ENCODE measurements around the gene BLVRA. TPM values are rescaled to one million over a fixed set of nuclear protein-coding genes. Genes with fewer than 3 reads are reported as not detected.
A peak's percentile ranks its signal among the peaks of the same experiment; 100 is the strongest.
"Not testable (repeated sequence)": the region's sequence is repeated elsewhere in the genome, so short reads cannot be mapped to it uniquely, and the experiment has no call there.

BLVRA gene, protein sequence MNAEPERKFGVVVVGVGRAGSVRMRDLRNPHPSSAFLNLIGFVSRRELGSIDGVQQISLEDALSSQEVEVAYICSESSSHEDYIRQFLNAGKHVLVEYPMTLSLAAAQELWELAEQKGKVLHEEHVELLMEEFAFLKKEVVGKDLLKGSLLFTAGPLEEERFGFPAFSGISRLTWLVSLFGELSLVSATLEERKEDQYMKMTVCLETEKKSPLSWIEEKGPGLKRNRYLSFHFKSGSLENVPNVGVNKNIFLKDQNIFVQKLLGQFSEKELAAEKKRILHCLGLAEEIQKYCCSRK
- total RNA-seq, result 10 to 100 TPM; 16.0 to 31.2 TPM

DNA sequence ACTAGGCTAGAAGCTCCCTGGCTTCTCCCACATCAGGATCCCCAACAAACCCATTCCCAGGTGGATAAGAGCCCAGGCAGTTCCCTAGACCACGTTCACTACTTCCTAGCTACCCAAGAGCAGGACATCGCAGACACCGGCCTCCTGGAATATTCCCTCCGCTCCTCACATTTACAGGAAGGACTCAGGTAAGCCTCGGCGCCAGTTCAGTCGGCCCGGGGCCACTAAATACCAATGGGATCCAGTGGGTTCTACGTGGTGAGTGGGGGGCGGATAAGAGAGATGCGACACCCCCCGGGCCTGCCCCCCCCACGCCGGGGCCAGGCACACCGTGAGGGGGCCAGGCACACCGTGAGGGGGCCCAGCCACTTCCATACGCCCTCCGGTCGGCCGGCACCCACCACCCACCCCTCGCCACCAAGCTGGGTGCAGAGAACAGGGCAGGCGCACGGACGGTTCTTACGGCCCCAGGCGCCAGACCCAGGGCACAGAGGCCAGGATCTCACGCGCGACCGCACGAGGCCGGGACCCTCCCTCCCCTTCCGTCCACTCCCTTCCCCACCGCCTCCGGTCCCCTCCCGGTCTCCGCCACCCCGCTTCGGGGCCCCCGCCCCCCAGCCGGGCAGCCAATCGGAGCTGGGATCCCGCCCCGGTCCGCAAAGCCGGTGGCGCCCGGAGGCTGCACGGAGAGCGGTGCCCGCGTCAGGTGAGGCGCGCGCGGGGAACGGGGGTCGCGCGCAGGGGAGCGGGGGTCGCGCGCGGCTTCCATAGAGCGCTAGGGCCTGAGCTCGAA, at the start of gene BLVRA:
Gene BLVRA, plus strand, starts transcription at position 652 of the 793 bp plus-strand sequence. CDS start 12,479 bp downstream, outside the sequence.
- DNase-seq (peak; percentile 73), ATAC-seq (peak; percentile 70)
- H3K9me3 Mint-ChIP-seq (ENCODE audit: low read depth), result no peaks in the 10 kb centered on the region
- H3K36me3 Mint-ChIP-seq (ENCODE audit: low read depth), result no peaks in the 10 kb centered on the region
- peaks cover 16% of the 10 kb centered on the region for H3K27me3 Mint-ChIP-seq
- POLR2A ChIA-PET, result interaction anchor here (1.2 kb wide), 2 partner anchors 22 to 176 kb away, joined by 5 to 6 read pairs; partner anchors contain the start of gene STK17A
- H3K4me1 Mint-ChIP-seq, result peaks cover 42% of the 10 kb centered on the region
- peak within 1 kb of the TSS; percentile 53 for H3K27ac Mint-ChIP-seq
- peak within 1 kb of the TSS; percentile 74 for H3K4me3 Mint-ChIP-seq
- intact Hi-C loops (cut with DNase I, micrococcal nuclease), result loop anchor here in 1 of 2 experiments (1.0 kb wide), 2 partner anchors 29 to 76 kb away; partner anchors contain the start of gene COA1
- CTCF ChIA-PET, result interaction anchor here (1.5 to 3.8 kb wide), 2 partner anchors 11 to 79 kb away, joined by 4 to 15 read pairs; no protein-coding TSS in a partner anchor

DNA sequence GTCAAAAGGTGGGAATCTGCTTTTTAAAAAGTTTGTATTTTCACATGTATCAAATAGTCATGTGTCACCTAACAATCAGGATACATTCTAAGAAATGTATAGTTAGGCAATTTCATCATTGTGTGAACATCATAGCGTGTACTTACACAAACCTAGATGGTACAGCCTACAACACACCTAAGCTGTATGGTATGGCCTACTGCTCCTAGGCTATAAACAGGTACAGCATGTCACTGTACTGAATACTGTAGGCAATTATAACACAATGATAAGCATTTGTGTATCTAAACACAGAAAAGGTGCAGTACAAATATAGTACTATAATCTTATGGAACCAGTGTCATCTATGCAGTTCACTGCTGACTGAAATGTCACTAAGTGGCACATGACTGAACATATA, 47.0 kb upstream of the BLVRA start:
- Mint-ChIP-seq H3K4me3 (no peak overlapping the region), H3K27me3 (no peaks in the 10 kb centered on the region), H3K4me1 (peaks cover 15% of the 10 kb centered on the region), H3K9me3 (ENCODE audit: low read depth) (no peaks in the 10 kb centered on the region), H3K27ac (no peak overlapping the region), H3K36me3 (ENCODE audit: low read depth) (peaks cover 25% of the 10 kb centered on the region)
- POLR2A ChIA-PET, result no interaction called here
- intact Hi-C loops (cut with DNase I, micrococcal nuclease), result no loop called here
- CTCF ChIA-PET, result interaction anchor here (1.4 to 1.7 kb wide), 2 partner anchors 11 to 129 kb away, joined by 6 to 7 read pairs; partner anchors contain the start of gene STK17A
- no peak for ATAC-seq
- no peak for DNase-seq

DNA sequence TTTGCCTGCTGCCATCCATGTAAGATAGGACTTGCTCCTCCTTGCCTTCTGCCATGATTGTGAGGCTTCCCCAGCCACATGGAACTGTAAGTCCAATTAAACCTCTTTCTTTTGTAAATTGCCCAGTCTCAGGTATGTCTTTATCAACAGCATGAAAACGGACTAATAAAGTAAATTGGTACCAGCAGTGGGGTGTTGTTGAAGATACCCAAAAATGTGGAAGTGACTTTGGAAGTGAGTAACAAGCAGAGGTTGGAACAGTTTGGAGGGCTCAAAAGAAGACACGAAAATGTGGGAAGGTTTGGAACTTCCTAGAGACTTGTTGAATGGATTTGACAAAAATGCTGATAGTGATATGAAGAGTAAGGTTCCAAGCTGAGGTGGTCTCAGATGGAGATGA, 42.5 kb upstream of the BLVRA start:
- H3K4me1 Mint-ChIP-seq, result peaks cover 36% of the 10 kb centered on the region
- intact Hi-C loops (cut with DNase I, micrococcal nuclease); H3K9me3 Mint-ChIP-seq (ENCODE audit: low read depth); H3K27ac Mint-ChIP-seq; H3K27me3 Mint-ChIP-seq; DNase-seq; H3K4me3 Mint-ChIP-seq; ATAC-seq; POLR2A ChIA-PET: not testable (repeated sequence)
- H3K36me3 Mint-ChIP-seq (ENCODE audit: low read depth), result peaks cover 20% of the 10 kb centered on the region
- CTCF ChIA-PET, result interaction anchor here (1.4 kb wide), 1 partner anchor 133 kb away, joined by 7 read pairs; the partner anchor contains the start of gene STK17A

DNA sequence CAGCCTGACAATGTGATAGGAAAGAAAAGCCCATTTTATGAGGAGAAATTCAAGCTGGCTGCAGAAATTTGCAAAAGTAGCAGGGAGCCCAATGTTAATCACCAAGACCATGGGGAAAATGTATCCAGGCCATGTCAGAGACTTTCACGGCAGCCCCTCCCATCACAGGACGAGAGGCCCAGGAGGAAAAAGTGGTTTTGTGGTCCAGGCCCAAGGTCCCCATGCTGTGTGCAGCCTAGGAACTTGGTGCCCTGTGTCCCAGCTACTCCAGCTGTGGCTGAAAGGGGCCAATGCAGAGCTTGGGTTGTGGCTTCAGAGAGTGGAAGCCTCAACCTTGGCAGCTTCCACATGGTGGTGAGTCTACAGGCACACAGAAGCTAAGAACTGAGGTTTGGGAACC, 41.9 kb upstream of the BLVRA start:
- Mint-ChIP-seq H3K9me3 (ENCODE audit: low read depth) (no peaks in the 10 kb centered on the region), H3K27me3 (no peaks in the 10 kb centered on the region), H3K36me3 (ENCODE audit: low read depth) (peaks cover 20% of the 10 kb centered on the region), H3K4me3 (no peak overlapping the region), H3K4me1 (peaks cover 39% of the 10 kb centered on the region), H3K27ac (no peak overlapping the region)
- POLR2A ChIA-PET, result no interaction called here
- CTCF ChIA-PET, result interaction anchor here (0.6 to 1.4 kb wide), 4 partner anchors 16 to 198 kb away, joined by 3 to 7 read pairs (median 5); partner anchors contain the start of gene STK17A
- ATAC-seq (no peak), DNase-seq (no peak)
- intact Hi-C loops (cut with DNase I, micrococcal nuclease), result no loop called here

DNA sequence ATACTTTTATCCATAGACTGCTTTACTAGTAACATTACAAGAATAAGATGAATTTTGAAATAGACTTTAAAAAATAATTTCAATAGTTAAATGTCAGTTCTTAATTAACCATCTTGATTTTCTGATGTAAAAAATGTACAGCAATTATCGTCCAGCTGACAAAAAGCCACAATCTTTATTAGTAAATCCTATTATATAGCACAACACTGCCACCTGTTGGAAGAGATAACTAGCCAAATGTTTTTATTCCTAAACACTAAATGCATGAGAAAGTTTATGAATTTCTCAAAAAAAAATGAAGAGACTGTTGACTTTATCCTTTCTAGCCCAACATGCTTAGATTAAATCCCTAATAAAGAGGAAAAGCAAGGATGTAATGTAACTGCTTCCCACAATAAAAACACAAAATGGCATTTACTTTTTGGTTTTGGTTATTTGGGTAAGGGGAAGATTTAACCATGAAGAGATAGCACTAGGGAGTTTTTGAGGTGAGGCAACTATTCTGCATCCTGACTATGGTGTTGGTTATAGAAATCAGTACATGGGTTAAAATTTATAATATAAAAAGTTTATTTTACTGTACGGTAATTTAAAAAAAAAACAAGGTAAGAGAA, 37.2 kb upstream of the BLVRA start:
- Mint-ChIP-seq H3K4me1 (peaks cover 41% of the 10 kb centered on the region), H3K27ac (peak overlapping the region; percentile 52), H3K27me3 (no peaks in the 10 kb centered on the region), H3K4me3 (no peak overlapping the region), H3K36me3 (ENCODE audit: low read depth) (peaks cover 9% of the 10 kb centered on the region), H3K9me3 (ENCODE audit: low read depth) (no peaks in the 10 kb centered on the region)
- ChIA-PET POLR2A (interaction anchor here (0.7 to 1.3 kb wide), 2 partner anchors 91 to 149 kb away, joined by 3 read pairs; no protein-coding TSS in a partner anchor), CTCF (interaction anchor here (0.8 to 6.1 kb wide), 20 partner anchors 9 to 169 kb away, joined by 3 to 125 read pairs (median 5); partner anchors contain the start of gene STK17A)
- intact Hi-C loops (cut with DNase I, micrococcal nuclease), result loop anchor here (1.0 to 10.0 kb wide), 4 partner anchors 20 to 786 kb away; partner anchors contain the start of genes MRPL32 (in 1 of the 2) and PSMA2 (in 1 of the 2)
- ATAC-seq, result no peak
- no peak for DNase-seq

DNA sequence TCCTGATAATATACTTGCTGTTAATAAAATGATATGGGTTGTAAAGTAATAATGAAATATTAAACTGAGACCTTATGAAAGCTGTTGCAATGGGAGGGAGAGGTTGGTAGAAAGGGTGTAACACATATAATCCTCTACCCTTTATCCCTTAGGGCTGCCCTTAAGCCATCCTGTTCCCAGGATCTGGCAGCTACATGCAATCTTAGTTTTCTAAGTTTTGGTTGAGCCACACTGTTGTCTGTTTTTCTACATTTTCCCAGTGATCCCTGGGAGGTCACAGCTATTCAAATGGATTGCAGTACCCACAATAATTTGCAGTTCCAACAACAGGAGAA, 35.5 kb upstream of the BLVRA start:
- Mint-ChIP-seq H3K36me3 (ENCODE audit: low read depth) (peaks cover 15% of the 10 kb centered on the region), H3K4me3 (no peak overlapping the region), H3K9me3 (ENCODE audit: low read depth) (no peaks in the 10 kb centered on the region), H3K27ac (no peak overlapping the region), H3K27me3 (no peaks in the 10 kb centered on the region), H3K4me1 (peaks cover 45% of the 10 kb centered on the region)
- ChIA-PET POLR2A (interaction anchor here (1.3 kb wide), 1 partner anchor 151 kb away, joined by 3 read pairs; no protein-coding TSS in a partner anchor), CTCF (interaction anchor here (0.7 to 6.1 kb wide), 10 partner anchors 10 to 141 kb away, joined by 3 to 125 read pairs (median 6); partner anchors contain the start of gene STK17A)
- ATAC-seq, result no peak
- DNase-seq, result no peak
- intact Hi-C loops (cut with DNase I, micrococcal nuclease), result loop anchor here in 1 of 2 experiments (10.0 kb wide), 2 partner anchors 418 to 788 kb away; partner anchors contain the start of genes MRPL32 and PSMA2

DNA sequence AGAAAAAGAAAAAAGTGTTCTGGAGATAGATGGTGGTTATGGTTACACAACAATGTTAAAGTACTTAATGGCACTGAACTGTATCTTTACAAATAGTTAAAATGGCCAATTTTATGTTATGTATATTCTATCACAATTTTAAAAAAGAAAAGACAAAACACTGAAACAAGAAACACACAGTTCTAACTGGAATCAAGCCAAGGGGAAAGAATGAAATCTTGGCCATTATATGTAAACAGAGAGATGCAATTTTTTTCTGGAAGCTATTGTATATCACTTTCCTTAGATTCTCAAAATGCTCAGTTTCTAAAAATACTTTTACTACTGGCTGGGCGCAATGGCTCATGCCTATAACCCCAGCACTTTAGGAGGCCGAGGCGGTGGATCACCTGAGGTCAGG, 33.2 kb upstream of the BLVRA start:
- Mint-ChIP-seq H3K4me1 (peaks cover 48% of the 10 kb centered on the region), H3K4me3 (no peak overlapping the region), H3K36me3 (ENCODE audit: low read depth) (peaks cover 19% of the 10 kb centered on the region), H3K27ac (no peak overlapping the region), H3K9me3 (ENCODE audit: low read depth) (no peaks in the 10 kb centered on the region), H3K27me3 (no peaks in the 10 kb centered on the region)
- ATAC-seq (no peak), DNase-seq (no peak)
- intact Hi-C loops (cut with DNase I, micrococcal nuclease), result loop anchor here in 1 of 2 experiments (10.0 kb wide), 2 partner anchors 420 to 790 kb away; partner anchors contain the start of genes MRPL32 and PSMA2
- ChIA-PET CTCF (interaction anchor here (0.6 to 1.5 kb wide), 4 partner anchors 26 to 392 kb away, joined by 3 to 4 read pairs (median 3); partner anchors contain the start of gene STK17A), POLR2A (interaction anchor here (0.7 kb wide), 1 partner anchor 143 kb away, joined by 3 read pairs; the partner anchor contains the start of gene STK17A)

DNA sequence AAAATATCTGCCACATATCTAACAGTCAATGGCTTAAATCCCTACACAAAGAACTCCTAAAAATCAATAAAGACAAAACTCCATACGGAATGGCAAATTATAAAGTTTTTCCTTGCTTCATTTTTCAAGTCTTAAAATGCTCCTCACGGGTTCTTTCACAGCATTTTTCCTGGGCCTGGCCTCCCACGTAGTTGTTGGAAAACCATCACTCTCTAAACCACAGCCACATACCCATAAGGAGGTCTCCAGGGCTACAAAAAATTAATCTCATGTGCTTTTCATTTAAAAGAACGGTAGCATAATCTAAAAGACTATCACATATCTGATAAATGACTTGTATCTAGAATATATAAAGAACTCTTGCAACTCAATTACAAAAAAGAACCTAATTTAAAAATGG, 32.0 kb upstream of the BLVRA start:
- ChIA-PET POLR2A (no interaction called here), CTCF (interaction anchor here (0.9 to 1.7 kb wide), 4 partner anchors 27 to 144 kb away, joined by 3 to 9 read pairs (median 4); partner anchors contain the start of gene STK17A)
- no peak overlapping the region for H3K27ac Mint-ChIP-seq
- peaks cover 16% of the 10 kb centered on the region for H3K36me3 Mint-ChIP-seq (ENCODE audit: low read depth)
- peaks cover 39% of the 10 kb centered on the region for H3K4me1 Mint-ChIP-seq
- H3K4me3 Mint-ChIP-seq, result no peak overlapping the region
- DNase-seq (no peak), ATAC-seq (no peak)
- no peaks in the 10 kb centered on the region for H3K27me3 Mint-ChIP-seq
- no peaks in the 10 kb centered on the region for H3K9me3 Mint-ChIP-seq (ENCODE audit: low read depth)
- intact Hi-C loops (cut with DNase I, micrococcal nuclease), result loop anchor here in 1 of 2 experiments (10.0 kb wide), 2 partner anchors 422 to 792 kb away; partner anchors contain the start of genes MRPL32 and PSMA2

DNA sequence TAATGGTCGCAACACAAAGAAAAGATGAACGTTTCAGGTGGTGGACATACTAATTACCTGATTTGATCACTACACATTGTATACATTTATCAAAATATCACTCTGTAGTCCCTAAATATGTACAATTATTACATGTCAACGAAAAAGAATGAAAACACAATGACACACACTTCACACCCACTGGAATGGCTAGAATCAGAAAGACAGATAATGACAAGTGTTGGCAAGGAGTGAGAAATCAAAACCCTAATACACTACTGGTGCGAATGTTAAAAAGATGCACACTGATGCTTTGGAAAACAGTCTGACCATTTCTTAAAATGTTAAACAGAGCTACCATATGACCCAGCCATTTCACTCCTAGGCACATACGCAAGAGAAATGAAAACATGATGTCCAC, 31.5 kb upstream of the BLVRA start:
- ATAC-seq (no peak), DNase-seq (no peak)
- Mint-ChIP-seq H3K4me1 (peaks cover 36% of the 10 kb centered on the region), H3K27ac (no peak overlapping the region), H3K36me3 (ENCODE audit: low read depth) (peaks cover 16% of the 10 kb centered on the region), H3K9me3 (ENCODE audit: low read depth) (no peaks in the 10 kb centered on the region), H3K4me3 (peak overlapping the region; percentile 90), H3K27me3 (no peaks in the 10 kb centered on the region)
- POLR2A ChIA-PET, result interaction anchor here (0.6 kb wide), 1 partner anchor 104 kb away, joined by 4 read pairs; no protein-coding TSS in a partner anchor
- intact Hi-C loops (cut with DNase I, micrococcal nuclease), result loop anchor here in 1 of 2 experiments (10.0 kb wide), 2 partner anchors 422 to 792 kb away; partner anchors contain the start of genes MRPL32 and PSMA2
- CTCF ChIA-PET, result interaction anchor here (1.7 to 1.8 kb wide), 2 partner anchors 27 to 145 kb away, joined by 5 to 9 read pairs; partner anchors contain the start of gene STK17A

DNA sequence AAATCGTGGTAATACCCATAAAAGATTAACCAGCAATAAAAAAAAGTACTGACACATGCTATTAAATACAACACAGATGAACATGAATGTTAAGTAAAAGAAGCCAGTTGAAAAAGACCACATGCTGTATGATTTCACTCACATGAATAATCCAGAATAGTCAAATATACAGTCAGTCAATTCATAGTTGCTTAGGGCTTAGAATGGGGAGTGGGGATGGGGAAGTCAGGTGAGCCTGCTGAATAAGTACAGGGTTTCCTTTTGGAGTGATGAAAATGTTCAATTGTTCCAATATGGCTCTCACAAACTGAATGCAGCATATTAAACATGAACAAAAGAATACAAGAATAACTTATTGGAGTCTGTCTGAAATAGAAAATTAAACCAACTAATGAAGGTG, 31.0 kb upstream of the BLVRA start:
- no peak for ATAC-seq

More for the DNA sequence above, 31.0 kb upstream of the BLVRA start:
- no peaks in the 10 kb centered on the region for H3K27me3 Mint-ChIP-seq
- ChIA-PET CTCF (interaction anchor here (1.7 to 1.8 kb wide), 2 partner anchors 28 to 145 kb away, joined by 5 to 9 read pairs; partner anchors contain the start of gene STK17A), POLR2A (interaction anchor here (0.6 kb wide), 1 partner anchor 105 kb away, joined by 4 read pairs; no protein-coding TSS in a partner anchor)
- no peak overlapping the region for H3K27ac Mint-ChIP-seq
- intact Hi-C loops (cut with DNase I, micrococcal nuclease), result loop anchor here in 1 of 2 experiments (10.0 kb wide), 2 partner anchors 423 to 793 kb away; partner anchors contain the start of genes MRPL32 and PSMA2
- peak overlapping the region; percentile 90 for H3K4me3 Mint-ChIP-seq
- no peak for DNase-seq
- no peaks in the 10 kb centered on the region for H3K9me3 Mint-ChIP-seq (ENCODE audit: low read depth)
- H3K36me3 Mint-ChIP-seq (ENCODE audit: low read depth), result peaks cover 16% of the 10 kb centered on the region
- H3K4me1 Mint-ChIP-seq, result peaks cover 36% of the 10 kb centered on the region

Data from activated CD4-positive, alpha-beta T cell treated with anti-CD3 and anti-CD28 coated beads for 36 hours (primary cell).